Measurements from ENCODE around the gene SIRT2. TPM values are rescaled to one million over a fixed set of nuclear protein-coding genes. Genes with fewer than 3 reads are reported as not detected.

The SIRT2 gene
- total and polyA plus RNA-seq, 2 of the 13 experiments (the other 11 are each of a cell fraction or from before 2014, with no cell fraction given) = 22.3 to 26.1 TPM

GRCh38 chr19:38851622-38852230 lies 47.7 kb downstream of the SIRT2 start (continued):
- TF ChIP-seq ZBTB33 (CRISPR knock-in tag; IDR thresholded peaks at IDR 0.05) (no peak), ZNF234 (CRISPR knock-in tag; conservative IDR thresholded peaks at IDR 0.05) (0 out of 2 replicates have a peak, but pooled peaks have one; percentile 14), ZFP82 (CRISPR knock-in tag; IDR thresholded peaks at IDR 0.05; ENCODE audit: borderline replicate concordance) (peak; percentile 82; the same call in 1 of the 2 replicates), CENPT (CRISPR knock-in tag; IDR thresholded peaks at IDR 0.05; ENCODE audit: low read depth) (no peak; the same call in 1 of the 2 replicates), KLF15 (CRISPR knock-in tag; IDR thresholded peaks at IDR 0.05; ENCODE audit: borderline replicate concordance) (0 out of 2 replicates have a peak, but pooled peaks have one; percentile 70), KDM5A (IDR thresholded peaks at IDR 0.05; ENCODE audit: borderline replicate concordance, low read length) (no peak), ZNF318 (CRISPR knock-in tag; IDR thresholded peaks at IDR 0.05) (no peak; the same call in 1 of the 2 replicates), POLR2AphosphoS5 (IDR thresholded peaks at IDR 0.05; ENCODE audit: low read depth, low read length) (peak; percentile 76), SKI (IDR thresholded peaks at IDR 0.05; ENCODE audit: partially characterized antibody) (peak; percentile 64), TMF1 (CRISPR knock-in tag; IDR thresholded peaks at IDR 0.05; ENCODE audit: low read depth) (no peak), ZNF589 (CRISPR knock-in tag; conservative IDR thresholded peaks at IDR 0.05) (no peak; the same call in 1 of the 2 replicates), ZNF564 (CRISPR knock-in tag; IDR thresholded peaks at IDR 0.05) (no peak), THAP11 (CRISPR knock-in tag; IDR thresholded peaks at IDR 0.05) (peak; percentile 83; the same call in 1 of the 2 replicates), MXD4 (CRISPR knock-in tag; IDR thresholded peaks at IDR 0.05) (peak; percentile 92), ZNF879 (CRISPR knock-in tag; IDR thresholded peaks at IDR 0.05) (no peak), ZNF343 (CRISPR knock-in tag; IDR thresholded peaks at IDR 0.05) (peak; percentile 31), SMARCC2 (IDR thresholded peaks at IDR 0.05) (no peak), ZNF580 (CRISPR knock-in tag; IDR thresholded peaks at IDR 0.05; ENCODE audit: borderline replicate concordance, low read depth) (0 out of 2 replicates have a peak, but pooled peaks have one; percentile 51), ZNF232 (CRISPR knock-in tag; IDR thresholded peaks at IDR 0.05; ENCODE audit: borderline replicate concordance) (no peak), KDM2A (CRISPR knock-in tag; IDR thresholded peaks at IDR 0.05; ENCODE audit: borderline replicate concordance, low read depth) (peak; percentile 61; the same call in 1 of the 2 replicates)

All from HepG2 (cell line).